HEK293T (cell line): ENCODE measurements around the gene CORO2A.

Experiments used
- BHLHE40 ChIP-seq: fragments of 450-650 bp; IDR thresholded peaks from 2 replicates; pipeline ENCODE4 v1.6.1; 2016; ENCODE audit warnings: mild to moderate bottlenecking, moderate library complexity, borderline replicate concordance
- SUZ12 ChIP-seq: fragments of 450-650 bp; IDR thresholded peaks from 2 replicates; pipeline ENCODE4 v1.6.1; 2016; ENCODE audit warnings: mild to moderate bottlenecking

GRCh38 chr9:98085944-98086343, 106.5 kb downstream of the CORO2A start:
- no peak for TF ChIP-seq BHLHE40
- no peak for TF ChIP-seq SUZ12
